IMR-90 (cell line): ENCODE results near the gene TMEM179. TPM values are rescaled to one million over a fixed set of nuclear protein-coding genes. Genes with fewer than 3 reads are reported as not detected.

Experiments
- ATAC-seq: fragments of 200-7000 bp; cut with Tn5 transposase; 2 replicates; pipeline ENCODE4 v1.9.1; 2020; ENCODE audit warnings: low read depth, mild to moderate bottlenecking, moderate library complexity
- BruUV-seq: library from RNA; stranded (reverse); fragments of 400-500 nt; replicated peaks from 2 replicates; lab custom pipeline; 2021; lab: Mats Ljungman, UMichigan
- CTCF ChIA-PET: fragments of 300-600 bp; formaldehyde crosslinking; extraction: SDS; loops from one replicate; lab custom pipeline; 2021; ENCODE audit warnings: antibody characterized with exemption; lab: Yijun Ruan, JAX
- POLR2A ChIA-PET: fragments of 300-600 bp; sonication (Branson Sonifier 250); formaldehyde crosslinking; loops from one replicate; lab custom pipeline; 2022; ENCODE audit warnings: antibody characterized with exemption; ENCODE audit not compliant: unreplicated experiment; lab: Charles Lee
- DNase-seq: peaks from one replicate; pipeline ENCODE4 v3.0.0; 2013
- H2AFZ ChIP-seq: replicated peaks from 2 replicates; pipeline ENCODE3; 2013; ENCODE audit warnings: low read length, mild to moderate bottlenecking; ENCODE audit not compliant: poor library complexity
- H2AK5ac ChIP-seq: 2 replicates; pipeline ENCODE4 v1.6.1; 2013; ENCODE audit warnings: low read depth, low read length, inconsistent platforms
- H2AK9ac ChIP-seq: replicated peaks from 2 replicates; pipeline ENCODE3; 2013; ENCODE audit warnings: mild to moderate bottlenecking, low read depth, low read length, moderate library complexity; ENCODE audit not compliant: poor library complexity
- H2BK120ac ChIP-seq: 2 replicates; pipeline ENCODE4 v1.6.1; 2013; ENCODE audit warnings: low read depth, low read length, inconsistent platforms
- H2BK15ac ChIP-seq: 3 replicates; pipeline ENCODE4 v1.6.1; 2013; ENCODE audit warnings: low read depth, low read length, inconsistent platforms
- H2BK20ac ChIP-seq: 2 replicates; pipeline ENCODE4 v1.6.1; 2013; ENCODE audit warnings: low read depth, mild to moderate bottlenecking, inconsistent platforms, low read length, moderate library complexity
- H2BK5ac ChIP-seq: 2 replicates; pipeline ENCODE4 v1.6.1; 2013; ENCODE audit warnings: mild to moderate bottlenecking, low read depth, low read length, inconsistent platforms; ENCODE audit not compliant: poor library complexity, severe bottlenecking
- H3K14ac ChIP-seq: replicated peaks from 2 replicates; pipeline ENCODE4 v1.6.1; 2013; ENCODE audit warnings: low read depth, low read length, inconsistent platforms
- H3K18ac ChIP-seq: 2 replicates; pipeline ENCODE4 v1.6.1; 2013; ENCODE audit warnings: low read depth, low read length, control low read depth
- H3K23ac ChIP-seq: 2 replicates; pipeline ENCODE4 v1.6.1; 2013; ENCODE audit warnings: low read depth, low read length, inconsistent platforms
- H3K27ac ChIP-seq: 2 replicates; pipeline ENCODE4 v1.5.1; 2013; ENCODE audit warnings: mild to moderate bottlenecking, control low read depth, low read length; ENCODE audit not compliant: insufficient read depth
- H3K27me3 ChIP-seq: 2 replicates; pipeline ENCODE4 v1.6.1; 2013; ENCODE audit warnings: low read length; ENCODE audit not compliant: control insufficient read depth, insufficient read depth
- H3K36me3 ChIP-seq: 2 replicates; pipeline ENCODE4 v1.6.1; 2013; ENCODE audit warnings: low read length, mixed read lengths; ENCODE audit not compliant: control insufficient read depth, insufficient read depth
- H3K4ac ChIP-seq: 2 replicates; pipeline ENCODE4 v1.6.1; 2013; ENCODE audit warnings: low read depth, low read length, inconsistent platforms
- H3K4me1 ChIP-seq: 2 replicates; pipeline ENCODE4 v1.6.1; 2013; ENCODE audit warnings: low read length, mixed read lengths; ENCODE audit not compliant: control insufficient read depth, insufficient read depth
- H3K4me2 ChIP-seq: 2 replicates; pipeline ENCODE4 v1.6.1; 2013; ENCODE audit warnings: low read depth, mild to moderate bottlenecking, control low read depth, low read length, moderate library complexity
- H3K4me3 ChIP-seq: 2 replicates; pipeline ENCODE4 v1.5.1; 2013; ENCODE audit warnings: low read depth, mild to moderate bottlenecking, control low read depth, low read length, moderate library complexity; ENCODE audit not compliant: insufficient read depth
- H3K56ac ChIP-seq: 2 replicates; pipeline ENCODE4 v1.6.1; 2013; ENCODE audit warnings: low read length, inconsistent platforms; ENCODE audit not compliant: insufficient read depth; ENCODE audit errors: extremely low read depth
- H3K79me1 ChIP-seq, 2 experiments: 2 replicates each; pipeline ENCODE4 v1.6.1; 2013; ENCODE audit warnings: low read length in 2 of 2, inconsistent platforms in 1 of 2, low read depth in 1 of 2
- H3K9ac ChIP-seq: 2 replicates; pipeline ENCODE4 v1.6.1; 2013; ENCODE audit warnings: low read depth, low read length, control low read depth
- H3K9me1 ChIP-seq: 2 replicates; pipeline ENCODE4 v1.6.1; 2013; ENCODE audit warnings: low read length, inconsistent platforms; ENCODE audit not compliant: insufficient read depth
- H3K9me3 ChIP-seq: 2 replicates; pipeline ENCODE4 v1.6.1; 2013; ENCODE audit warnings: low read length; ENCODE audit not compliant: control insufficient read depth, insufficient read depth
- H4K20me1 ChIP-seq: 2 replicates; pipeline ENCODE4 v1.6.1; 2013; ENCODE audit warnings: low read length, inconsistent platforms; ENCODE audit not compliant: insufficient read depth
- H4K5ac ChIP-seq: 2 replicates; pipeline ENCODE4 v1.6.1; 2013; ENCODE audit warnings: mild to moderate bottlenecking, low read depth, low read length, control low read depth
- H4K8ac ChIP-seq, 2 experiments: 2 replicates each; pipeline ENCODE4 v1.6.1; 2013; ENCODE audit warnings: low read depth in 2 of 2, low read length in 2 of 2, control low read depth in 1 of 2, inconsistent platforms in 1 of 2
- H4K91ac ChIP-seq: 2 replicates; pipeline ENCODE4 v1.6.1; 2013; ENCODE audit warnings: low read depth, low read length, inconsistent platforms; ENCODE audit not compliant: insufficient read depth
- BHLHE40 ChIP-seq: fragments of 150-350 bp; IDR thresholded peaks from 2 replicates; pipeline ENCODE4 v1.6.1; 2016; ENCODE audit warnings: mild to moderate bottlenecking, low read depth, low read length
- CEBPB ChIP-seq: IDR thresholded peaks from 2 replicates; pipeline ENCODE4 v1.6.1; 2012; ENCODE audit warnings: low read depth, low read length, improper control_type of control experiment
- CHD1 ChIP-seq: IDR thresholded peaks from 2 replicates; pipeline ENCODE4 v1.6.1; 2012; ENCODE audit warnings: low read depth, low read length, improper control_type of control experiment
- CTCF ChIP-seq: conservative IDR thresholded peaks from 2 replicates; pipeline ENCODE4 v1.5.1; 2012; ENCODE audit warnings: mild to moderate bottlenecking, low read depth, low read length, improper control_type of control experiment
- ELK1 ChIP-seq: fragments of 150-350 bp; IDR thresholded peaks from 2 replicates; pipeline ENCODE4 v1.6.1; 2016; ENCODE audit warnings: low read depth, mild to moderate bottlenecking, low read length, moderate library complexity, borderline replicate concordance
- FOS ChIP-seq: fragments of 150-350 bp; IDR thresholded peaks from 2 replicates; pipeline ENCODE4 v1.6.1; 2016; ENCODE audit warnings: low read depth, low read length
- MAFK ChIP-seq: IDR thresholded peaks from 2 replicates; pipeline ENCODE4 v1.6.1; 2012; ENCODE audit warnings: low read depth, low read length, improper control_type of control experiment
- MAZ ChIP-seq: IDR thresholded peaks from 2 replicates; pipeline ENCODE4 v1.6.1; 2012; ENCODE audit warnings: low read depth, mild to moderate bottlenecking, low read length, improper control_type of control experiment, moderate library complexity, borderline replicate concordance
- MXI1 ChIP-seq: IDR thresholded peaks from 2 replicates; pipeline ENCODE4 v1.6.1; 2012; ENCODE audit warnings: low read depth, mild to moderate bottlenecking, low read length, moderate library complexity, borderline replicate concordance
- NFE2L2 ChIP-seq: fragments of 150-350 bp; IDR thresholded peaks from 2 replicates; pipeline ENCODE4 v1.6.1; 2016; ENCODE audit warnings: low read depth, mild to moderate bottlenecking, low read length
- POLR2A ChIP-seq: IDR thresholded peaks from 2 replicates; pipeline ENCODE4 v1.6.1; 2012; ENCODE audit warnings: mild to moderate bottlenecking, low read depth, low read length
- RAD21 ChIP-seq: IDR thresholded peaks from 2 replicates; pipeline ENCODE4 v1.6.1; 2012; ENCODE audit warnings: low read length, improper control_type of control experiment
- RCOR1 ChIP-seq: IDR thresholded peaks from 2 replicates; pipeline ENCODE4 v1.6.1; 2012; ENCODE audit warnings: mild to moderate bottlenecking, low read length, improper control_type of control experiment; ENCODE audit not compliant: insufficient replicate concordance
- RFX5 ChIP-seq: IDR thresholded peaks from 2 replicates; pipeline ENCODE4 v1.8.0; 2012; ENCODE audit warnings: low read depth, mild to moderate bottlenecking, low read length, moderate library complexity
- SMC3 ChIP-seq: fragments of 150-350 bp; IDR thresholded peaks from 2 replicates; pipeline ENCODE4 v1.6.1; 2016; ENCODE audit warnings: low read depth, mild to moderate bottlenecking, antibody characterized with exemption, low read length, moderate library complexity
- WGBS, 2 experiments: methylation state at CpG; one replicate each; pipeline versions ENCODE4 v1.1.5 to v1.1.7; 2013; ENCODE audit warnings: missing lambda C conversion rate in 2 of 2; ENCODE audit not compliant: insufficient read length in 1 of 2; ENCODE audit errors: extremely low coverage in 2 of 2; 5-methylcytosine and 5-hydroxymethylcytosine counted together
- dilution Hi-C: fragments of 300-500 bp; cut with HindIII; formaldehyde crosslinking; loops from one replicate; pipeline ENCODE4 v1.14.3; 2018; ENCODE audit warnings: low sequenced_read_pairs; ENCODE audit not compliant: unreplicated experiment
- in situ Hi-C: fragments of 300-500 bp; cut with MboI; formaldehyde crosslinking; loops from 3 replicates; pipeline ENCODE4 v1.14.3; 2019; ENCODE audit warnings: low sequenced_read_pairs, inconsistent platforms, mixed read lengths
- intact Hi-C: fragments of 100-400 bp; cut with micrococcal nuclease; formaldehyde crosslinking; loops from 2 replicates; pipeline ENCODE4 v1.10.0; 2022
- polyA plus RNA-seq, 3 experiments: library from polyadenylated mRNA; depleted of rRNA; stranded (reverse); fragments of >200 nt; gene quantifications; 2 replicates each; pipeline ENCODE4 v1.2.3, GENCODE V29; 2012; ENCODE audit warnings: low replicate concordance in 1 of 3
- total RNA-seq: library from RNA; depleted of rRNA; stranded (reverse); fragments of >200 nt; gene quantifications from 2 replicates; pipeline ENCODE4 v1.2.3, GENCODE V29; 2012

The TMEM179 gene
- total and polyA plus RNA-seq, 2 of the 4 experiments (the other 2 are of a cell fraction) = not detected

GRCh38 chr14:104568620-104569019 lies 36.0 kb downstream of the TMEM179 start:
- H3K4ac ChIP-seq = no peak overlapping the region
- intact Hi-C loops (no loop called here), dilution Hi-C loops (no loop called here), in situ Hi-C loops (loop anchor here (25.0 kb wide), 1 partner anchor 481 kb away; the partner anchor contains the start of gene ASPG)
- H3K27me3 ChIP-seq = peaks cover 4% of the 10 kb centered on the region; the same call in 1 of the 2 replicates
- no peak overlapping the region for H4K5ac ChIP-seq
- no peak overlapping the region for H2BK20ac ChIP-seq
- no peak for ATAC-seq
- no peak overlapping the region for H3K23ac ChIP-seq
- no peak overlapping the region for H2AK5ac ChIP-seq
- no peak overlapping the region for H4K91ac ChIP-seq
- no peak overlapping the region for H3K56ac ChIP-seq
- no peaks in the 10 kb centered on the region for H3K9me3 ChIP-seq
- no peaks in the 10 kb centered on the region for H4K20me1 ChIP-seq
- H3K9ac ChIP-seq = no peak overlapping the region
- H2BK5ac ChIP-seq = no peak overlapping the region
- no peak overlapping the region for H3K27ac ChIP-seq
- H3K4me3 ChIP-seq = no peak overlapping the region
- ChIA-PET POLR2A (no interaction called here), CTCF (no interaction called here)
- H3K4me2 ChIP-seq = no peak overlapping the region
- no peaks in the 10 kb centered on the region for H3K79me1 ChIP-seq
- BruUV-seq = no TSS peak
- H2BK15ac ChIP-seq = no peak overlapping the region
- no peak overlapping the region for H2AFZ ChIP-seq
- no peak overlapping the region for H2AK9ac ChIP-seq
- 57% methylated on average over 10 of the region's 11 CpGs; no CpG with 5 or more reads in 1 of the 2 experiments for WGBS, 2 experiments
- H3K36me3 ChIP-seq = no peaks in the 10 kb centered on the region
- H3K18ac ChIP-seq = no peak overlapping the region
- TF ChIP-seq BHLHE40 = no peak
- no peak for TF ChIP-seq MXI1
- TF ChIP-seq MAFK = no peak
- TF ChIP-seq RCOR1 = no peak
- no peak for TF ChIP-seq RAD21
- no peak for TF ChIP-seq ELK1
- no peak for TF ChIP-seq POLR2A
- no peak for TF ChIP-seq CTCF
- no peak for TF ChIP-seq CEBPB
- no peak for TF ChIP-seq NFE2L2
- no peak for TF ChIP-seq CHD1
- no peak for TF ChIP-seq RFX5
- TF ChIP-seq FOS = no peak
- TF ChIP-seq MAZ = no peak
- no peak for TF ChIP-seq SMC3
- no peak overlapping the region for H3K14ac ChIP-seq
- no peak overlapping the region for H2BK120ac ChIP-seq
- no peaks in the 10 kb centered on the region for H3K9me1 ChIP-seq
- H4K8ac ChIP-seq = no peak overlapping the region
- no peak for DNase-seq
- H3K4me1 ChIP-seq = no peaks in the 10 kb centered on the region
